K562 treated with DMSO at 1 percent for 4 hours (cell line): ENCODE measurements around the gene ERBB3. TPM values are rescaled to one million over a fixed set of nuclear protein-coding genes. Genes with fewer than 3 reads are reported as not detected.

Source experiments
- total RNA-seq: library from RNA; unstranded; fragments of 300-600 nt; gene quantifications from 2 replicates; pipeline ENCODE4 v1.2.3, GENCODE V29; 2022; ENCODE audit not compliant: insufficient read depth

ERBB3 gene
- 6.1 and 6.8 TPM in 2 replicates for total RNA-seq

GRCh38 chr12:56079723-56080555 is at the start of gene ERBB3:
ERBB3 (plus strand) TSS chr12:56080165; CDS start chr12:56080301, 136 bp downstream.

GRCh38 chr12:56041552-56042429 is 38.2 kb upstream of the ERBB3 start, which contains the start of gene RPS26:
RPS26 (plus strand) TSS chr12:56041918; CDS start chr12:56042167, 249 bp downstream.

GRCh38 chr12:56104109-56104814 is 24.3 kb downstream of the ERBB3 start, which contains the start of gene PA2G4:
PA2G4 (plus strand) TSS chr12:56104559; CDS start chr12:56104738, 179 bp downstream.

GRCh38 chr12:56116267-56117081 is 36.5 kb downstream of the ERBB3 start, which contains the start of gene RPL41:
RPL41 (plus strand) TSS chr12:56116633.

GRCh38 chr12:56117778-56118687 is 38.1 kb downstream of the ERBB3 start, which contains the start of gene ZC3H10:
ZC3H10 (plus strand) TSS chr12:56118266; CDS start chr12:56120563, 2,297 bp downstream.

GRCh38 chr12:56127888-56128669 is 48.1 kb downstream of the ERBB3 start, which contains the start of gene ESYT1:
ESYT1 (plus strand) TSS chr12:56128267; CDS start chr12:56128320, 53 bp downstream.

GRCh38 chr12:56152132-56152755 is 72.3 kb downstream of the ERBB3 start, which contains the start of gene MYL6B:
MYL6B (plus strand) TSS chr12:56152587; CDS start chr12:56153919, 1,332 bp downstream.

Other genes starting within 250 kb of the ERBB3 start
- 0.93 and 1.1 TPM in 2 replicates for gene MMP19, start 237.2 kb upstream of the ERBB3 start, total RNA-seq
- 29.5 and 32.9 TPM in 2 replicates for gene PYM1, start 152.3 kb upstream of the ERBB3 start, total RNA-seq
- 8.3 and 12.0 TPM in 2 replicates for gene DGKA, start 149.0 kb upstream of the ERBB3 start, total RNA-seq
- 3.4 and 4.0 TPM in 2 replicates for gene PMEL, start 114.1 kb upstream of the ERBB3 start, total RNA-seq
- gene CDK2, start 113.3 kb upstream of the ERBB3 start, total RNA-seq = 80.9 and 130 TPM in 2 replicates
- 25.8 and 33.8 TPM in 2 replicates for gene RAB5B, start 106.1 kb upstream of the ERBB3 start, total RNA-seq
- 13.9 and 18.6 TPM in 2 replicates for gene SUOX, start 82.9 kb upstream of the ERBB3 start, total RNA-seq
- gene IKZF4, start 59.1 kb upstream of the ERBB3 start, total RNA-seq = 11.4 and 12.3 TPM in 2 replicates
- gene RPS26, start 38.2 kb upstream of the ERBB3 start, total RNA-seq = 352 and 360 TPM in 2 replicates
- 175 and 187 TPM in 2 replicates for gene PA2G4, start 24.4 kb downstream of the ERBB3 start, total RNA-seq
- gene RPL41, start 36.5 kb downstream of the ERBB3 start, total RNA-seq = 4,679 and 5,235 TPM in 2 replicates
- gene ZC3H10, start 38.1 kb downstream of the ERBB3 start, total RNA-seq = 1.8 and 1.9 TPM in 2 replicates
- gene ESYT1, start 48.1 kb downstream of the ERBB3 start, total RNA-seq = 167 and 178 TPM in 2 replicates
- gene MYL6B, start 72.4 kb downstream of the ERBB3 start, total RNA-seq = 61.3 and 61.4 TPM in 2 replicates
- 924 and 1,005 TPM in 2 replicates for gene MYL6, start 78.2 kb downstream of the ERBB3 start, total RNA-seq
- gene SMARCC2, start 109.3 kb downstream of the ERBB3 start, total RNA-seq = 60.1 and 67.3 TPM in 2 replicates
- gene RNF41, start 141.8 kb downstream of the ERBB3 start, total RNA-seq = 35.0 and 40.3 TPM in 2 replicates
- gene NABP2, start 144.2 kb downstream of the ERBB3 start, total RNA-seq = 40.6 and 44.3 TPM in 2 replicates
- not detected in 2 replicates for gene SLC39A5, start 149.9 kb downstream of the ERBB3 start, total RNA-seq
- 21.1 and 28.7 TPM in 2 replicates for gene ANKRD52, start 178.2 kb downstream of the ERBB3 start, total RNA-seq
- gene COQ10A, start 186.8 kb downstream of the ERBB3 start, total RNA-seq = 53.8 and 66.9 TPM in 2 replicates
- 147 and 188 TPM in 2 replicates for gene CS, start 220.2 kb downstream of the ERBB3 start, total RNA-seq
- 83.1 and 88.0 TPM in 2 replicates for gene CNPY2, start 235.8 kb downstream of the ERBB3 start, total RNA-seq